T-cell (primary cell): Measurements from ENCODE around the gene BLOC1S1. TPM values are rescaled to one million over a fixed set of nuclear protein-coding genes. Genes with fewer than 3 reads are reported as not detected.

Experiments
- ATAC-seq, 4 experiments: fragments of 200-7000 bp in 3 of 4; fragments of 150-1000 bp in 1 of 4; cut with Tn5 transposase; replicated peaks in 1 of 4; 1 replicate in 3 of 4; 2 replicates in 1 of 4; pipeline ENCODE4 v1.10.0; 2021; ENCODE audit warnings: moderate library complexity in 3 of 4, mild to moderate bottlenecking in 2 of 4, moderate number of reproducible peaks in 1 of 4
- CTCF ChIA-PET, 2 donors: fragments of 300-600 bp; sonication (Branson Sonifier 250); formaldehyde crosslinking; loops; one replicate each; lab custom pipeline; 2022; ENCODE audit warnings: antibody characterized with exemption in 2 of 2; lab: Charles Lee
- POLR2A ChIA-PET, 2 donors: fragments of 300-600 bp; sonication (Branson Sonifier 250); formaldehyde crosslinking; loops; one replicate each; lab custom pipeline; 2022; ENCODE audit warnings: antibody characterized with exemption in 2 of 2; lab: Charles Lee
- DNase-seq, 35 experiments: peaks; one replicate each; pipeline versions ENCODE4 v3.0.0 to v3.0.0-alpha.2; 2013 to 2023
- H3K27ac ChIP-seq: one replicate; pipeline ENCODE4 v1.5.1; 2013; ENCODE audit warnings: low read length
- H3K27me3 ChIP-seq, 2 experiments: replicated peaks in 1 of 2; 1 replicate in 1 of 2; 2 replicates in 1 of 2; pipeline versions ENCODE4 v1.6.1 to v1.7.0; 2013; ENCODE audit warnings: low read length in 1 of 2, mixed read lengths in 1 of 2; ENCODE audit not compliant: control insufficient read depth in 2 of 2, insufficient read depth in 2 of 2; ENCODE audit errors: extremely low read depth in 1 of 2
- H3K36me3 ChIP-seq, 2 donors: 1 replicate in 1 of 2; 2 replicates in 1 of 2; pipeline versions ENCODE4 v1.6.1 to v1.7.0; 2013; ENCODE audit warnings: low read length in 1 of 2; ENCODE audit not compliant: control insufficient read depth in 2 of 2, insufficient read depth in 1 of 2; ENCODE audit errors: extremely low read depth in 1 of 2
- H3K4me1 ChIP-seq, 2 experiments: 1 replicate in 1 of 2; 2 replicates in 1 of 2; pipeline versions ENCODE4 v1.6.1 to v1.7.0; 2013; ENCODE audit warnings: low read length in 2 of 2, mixed read lengths in 1 of 2; ENCODE audit not compliant: insufficient read depth in 2 of 2, control insufficient read depth in 1 of 2; ENCODE audit errors: extremely low read depth in 1 of 2
- H3K4me3 ChIP-seq, 2 donors: 1 replicate in 1 of 2; 2 replicates in 1 of 2; pipeline versions ENCODE4 v1.5.1 to v1.7.0; 2013; ENCODE audit warnings: mild to moderate bottlenecking in 2 of 2, low read length in 1 of 2, moderate library complexity in 1 of 2; ENCODE audit not compliant: control insufficient read depth in 1 of 2; ENCODE audit errors: extremely low read depth in 1 of 2
- H3K9me3 ChIP-seq: 2 replicates; pipeline ENCODE4 v1.7.0; 2013
- H3K27ac Mint-ChIP-seq, 2 donors: one replicate each; pipeline ENCODE4 v1.8.0; 2020 to 2021; ENCODE audit warnings: mild to moderate bottlenecking in 2 of 2, mixed read lengths in 2 of 2
- H3K27me3 Mint-ChIP-seq, 2 donors: one replicate each; pipeline ENCODE4 v1.8.0; 2021 to 2022; ENCODE audit warnings: mixed read lengths in 2 of 2
- H3K36me3 Mint-ChIP-seq: one replicate; pipeline ENCODE4 v1.8.0; 2021; ENCODE audit warnings: mixed read lengths
- H3K4me1 Mint-ChIP-seq, 3 donors: one replicate each; pipeline ENCODE4 v1.8.0; 2020 to 2022; ENCODE audit warnings: mixed read lengths in 3 of 3, mild to moderate bottlenecking in 1 of 3
- H3K4me3 Mint-ChIP-seq, 3 donors: one replicate each; pipeline ENCODE4 v1.8.0; 2020 to 2022; ENCODE audit warnings: mild to moderate bottlenecking in 3 of 3, mixed read lengths in 3 of 3, moderate library complexity in 3 of 3
- H3K9me3 Mint-ChIP-seq, 3 donors: one replicate each; pipeline ENCODE4 v1.8.0; 2020 to 2022; ENCODE audit warnings: mixed read lengths in 3 of 3
- WGBS: methylation state at CpG from one replicate; pipeline ENCODE4 v1.1.5; 2013; ENCODE audit warnings: missing lambda C conversion rate; ENCODE audit not compliant: insufficient coverage; 5-methylcytosine and 5-hydroxymethylcytosine counted together
- total RNA-seq, 35 experiments: library from RNA in 6 of 35; stranded (reverse) in 6 of 35; fragments of 120-200 nt in 1 of 35; gene quantifications; one replicate each; pipeline versions ENCODE4 v1.2.1 to v1.2.4 and lab custom pipeline; 2013 to 2026

The BLOC1S1 gene
- total RNA-seq, 5 donors from 2014 or later (not counting 1 experiment from before 2014, with no cell fraction given): 49.4 to 76.6 (median 72.7) TPM

- no peaks in the 10 kb centered on the region for H3K36me3 ChIP-seq
- H3K27ac ChIP-seq: peak overlapping the region; percentile 50
- H3K4me3 ChIP-seq: peak overlapping the region; percentile 51 to 70
- Mint-ChIP-seq H3K27ac (peak overlapping the region; percentile 92 to 97), H3K27me3 (no peaks in the 10 kb centered on the region), H3K36me3 (no peaks in the 10 kb centered on the region), H3K4me3 (peak overlapping the region; percentile 79 to 85 (median 85)), H3K4me1 (peaks cover 22 to 33% (median 31%) of the 10 kb centered on the region in 3 donors), H3K9me3 (no peaks in the 10 kb centered on the region)
- no peaks in the 10 kb centered on the region for H3K9me3 ChIP-seq
- H3K27me3 ChIP-seq: no peaks in the 10 kb centered on the region
- ChIA-PET POLR2A (interaction anchor here (0.6 to 1.1 kb wide), 8 partner anchors 9 to 903 kb away, joined by 3 to 13 read pairs (median 4); partner anchors contain the start of gene BLOC1S1 (in 1 of the 2)), CTCF (interaction anchor here (0.5 to 5.0 kb wide), 44 partner anchors 9 to 721 kb away, joined by 3 to 47 read pairs (median 5); partner anchors contain the start of genes BLOC1S1 (in 2 of the 2), ORMDL2 (in 2 of the 2), SARNP (in 2 of the 2) and CD63 (in 1 of the 2))
- WGBS: 2% methylated on average over 7 of the region's 14 CpGs
- DNase-seq (peak; percentile 47 to 92 (median 67)), ATAC-seq (peak; percentile 74 to 78 (median 76))
- H3K4me1 ChIP-seq: peaks cover 6 to 29% of the 10 kb centered on the region in 2 experiments
Observed at GRCh38 chr12:55738123-55739024, 22.5 kb downstream of the BLOC1S1 start.

- ChIA-PET POLR2A (interaction anchor here in 1 of 2 donors (0.6 kb wide), 1 partner anchor 902 kb away, joined by 12 read pairs; no protein-coding TSS in a partner anchor), CTCF (interaction anchor here (0.6 to 5.0 kb wide), 36 partner anchors 8 to 720 kb away, joined by 3 to 47 read pairs (median 5); partner anchors contain the start of genes ORMDL2 (in 2 of the 2), SARNP (in 2 of the 2), BLOC1S1 (in 1 of the 2) and CD63 (in 1 of the 2))
- Mint-ChIP-seq H3K4me1 (peaks cover 23 to 35% (median 35%) of the 10 kb centered on the region in 3 donors), H3K27me3 (no peaks in the 10 kb centered on the region), H3K36me3 (no peaks in the 10 kb centered on the region), H3K27ac (peak overlapping the region; percentile 92 to 97), H3K4me3 (peak overlapping the region; percentile 79 to 85 (median 85)), H3K9me3 (no peaks in the 10 kb centered on the region)
- no peaks in the 10 kb centered on the region for H3K9me3 ChIP-seq
- H3K27me3 ChIP-seq: no peaks in the 10 kb centered on the region
- peaks cover 7 to 35% of the 10 kb centered on the region in 2 experiments for H3K4me1 ChIP-seq
- H3K27ac ChIP-seq: peak overlapping the region; percentile 26
- H3K4me3 ChIP-seq: peak overlapping the region; percentile 51 to 70
- no peaks in the 10 kb centered on the region for H3K36me3 ChIP-seq
- DNase-seq: no peak
- no peak for ATAC-seq
- WGBS: 86% methylated on average over 1 of the region's 2 CpGs
Observed at GRCh38 chr12:55739025-55739378, 23.2 kb downstream of the BLOC1S1 start.

GRCh38 chr12:55741931-55742680 lies 26.3 kb downstream of the BLOC1S1 start:
- Histone ChIP-seq H3K27me3 (no peaks in the 10 kb centered on the region), H3K27ac (peak overlapping the region; percentile 52), H3K4me1 (peaks cover 14 to 46% of the 10 kb centered on the region in 2 experiments), H3K36me3 (no peaks in the 10 kb centered on the region), H3K4me3 (peak overlapping the region in 1 of 2 donors; percentile 48), H3K9me3 (no peaks in the 10 kb centered on the region)
- DNase-seq: no peak
- no peaks in the 10 kb centered on the region for H3K9me3 Mint-ChIP-seq
- peak overlapping the region; percentile 77 to 90 (median 79) for H3K4me3 Mint-ChIP-seq
- ChIA-PET CTCF (interaction anchor here in 1 of 2 donors (0.6 to 5.0 kb wide), 4 partner anchors 76 to 1575 kb away, joined by 3 to 28 read pairs (median 3); partner anchors contain the start of genes ORMDL2 and SARNP), POLR2A (no interaction called here)
- 56% methylated on average over 3 of the region's 3 CpGs for WGBS
- no peaks in the 10 kb centered on the region for H3K27me3 Mint-ChIP-seq
- peak overlapping the region; percentile 62 to 78 for H3K27ac Mint-ChIP-seq
- peaks cover 42 to 57% (median 52%) of the 10 kb centered on the region in 3 donors for H3K4me1 Mint-ChIP-seq
- no peaks in the 10 kb centered on the region for H3K36me3 Mint-ChIP-seq
- no peak for ATAC-seq

GRCh38 chr12:55742719-55743405 lies 27.0 kb downstream of the BLOC1S1 start, which contains the start of gene GDF11:
TSS of gene GDF11 (plus strand) at chr12:55743122. CDS start at chr12:55743317, 195 bp downstream.
- H3K36me3 ChIP-seq: no peaks in the 10 kb centered on the region
- ChIA-PET POLR2A (interaction anchor here in 1 of 2 donors (0.7 to 1.0 kb wide), 2 partner anchors 74 to 231 kb away, joined by 3 to 6 read pairs; partner anchors contain the start of gene RAB5B), CTCF (interaction anchor here in 1 of 2 donors (0.6 to 5.0 kb wide), 4 partner anchors 75 to 981 kb away, joined by 3 to 28 read pairs (median 7); partner anchors contain the start of genes ORMDL2 and SARNP)
- Mint-ChIP-seq H3K27ac (peak within 1 kb of the TSS; percentile 80 to 90), H3K4me3 (peak within 1 kb of the TSS; percentile 91 to 92 (median 91)), H3K36me3 (no peaks in the 10 kb centered on the region), H3K4me1 (peaks cover 34 to 57% (median 48%) of the 10 kb centered on the region in 3 donors), H3K9me3 (no peaks in the 10 kb centered on the region), H3K27me3 (no peaks in the 10 kb centered on the region)
- H3K27me3 ChIP-seq: no peaks in the 10 kb centered on the region
- DNase-seq (peak; percentile 44 to 82 (median 61)), ATAC-seq (peak; percentile 65 to 73 (median 71))
- H3K9me3 ChIP-seq: no peaks in the 10 kb centered on the region
- 0% methylated on average over 16 of the region's 53 CpGs for WGBS
- peak within 1 kb of the TSS; percentile 52 for H3K27ac ChIP-seq
- H3K4me1 ChIP-seq: peaks cover 12 to 38% of the 10 kb centered on the region in 2 experiments
- H3K4me3 ChIP-seq: peak within 1 kb of the TSS; percentile 61 to 83
